Mesendoderm (in vitro differentiated cells): ENCODE data around the gene PLA2G2F.

Source experiments
- DNase-seq: peaks from one replicate; pipeline ENCODE4 v3.0.0; 2013
- H2AK5ac ChIP-seq: 2 replicates; pipeline ENCODE4 v1.6.1; 2013; ENCODE audit warnings: low read length, inconsistent platforms
- H2BK120ac ChIP-seq: 2 replicates; pipeline ENCODE4 v1.6.1; 2013; ENCODE audit warnings: low read depth, mild to moderate bottlenecking, low read length, moderate library complexity, mixed read lengths
- H2BK15ac ChIP-seq: replicated peaks from 2 replicates; pipeline ENCODE4 v1.6.1; 2013; ENCODE audit warnings: low read depth, mild to moderate bottlenecking, moderate library complexity
- H2BK5ac ChIP-seq: 2 replicates; pipeline ENCODE4 v1.6.1; 2013; ENCODE audit warnings: low read length, inconsistent platforms
- H3K18ac ChIP-seq: 2 replicates; pipeline ENCODE4 v1.6.1; 2013; ENCODE audit warnings: mild to moderate bottlenecking, low read length, mixed read lengths
- H3K23ac ChIP-seq: one replicate; pipeline ENCODE4 v1.6.1; 2013; ENCODE audit warnings: low read length
- H3K27ac ChIP-seq: 2 replicates; pipeline ENCODE4 v1.5.1; 2013; ENCODE audit warnings: low read depth, mild to moderate bottlenecking, inconsistent platforms, low read length, moderate library complexity
- H3K27me3 ChIP-seq: 2 replicates; pipeline ENCODE4 v1.6.1; 2013; ENCODE audit warnings: low read length, control low read depth, mild to moderate bottlenecking, inconsistent platforms; ENCODE audit not compliant: insufficient read depth, poor library complexity
- H3K36me3 ChIP-seq: 2 replicates; pipeline ENCODE4 v1.6.1; 2013; ENCODE audit warnings: low read length, inconsistent platforms; ENCODE audit not compliant: control insufficient read depth, insufficient read depth
- H3K4ac ChIP-seq: one replicate; pipeline ENCODE4 v1.6.1; 2013; ENCODE audit warnings: low read depth, mild to moderate bottlenecking, low read length, moderate library complexity
- H3K4me1 ChIP-seq: 2 replicates; pipeline ENCODE4 v1.6.1; 2013; ENCODE audit warnings: low read depth, low read length, inconsistent platforms; ENCODE audit not compliant: control insufficient read depth
- H3K4me2 ChIP-seq: 2 replicates; pipeline ENCODE4 v1.6.1; 2013; ENCODE audit warnings: low read length
- H3K4me3 ChIP-seq: 2 replicates; pipeline ENCODE4 v1.5.1; 2013; ENCODE audit warnings: mild to moderate bottlenecking, low read length
- H3K56ac ChIP-seq: one replicate; pipeline ENCODE4 v1.6.1; 2013; ENCODE audit warnings: low read length
- H3K79me1 ChIP-seq: 2 replicates; pipeline ENCODE4 v1.6.1; 2013; ENCODE audit warnings: low read length, inconsistent platforms
- H3K79me2 ChIP-seq: 2 replicates; pipeline ENCODE4 v1.6.1; 2013; ENCODE audit warnings: mild to moderate bottlenecking, low read length; ENCODE audit not compliant: control insufficient read depth, insufficient read depth
- H3K9ac ChIP-seq: 2 replicates; pipeline ENCODE4 v1.6.1; 2013; ENCODE audit warnings: low read length, inconsistent platforms
- H4K5ac ChIP-seq: one replicate; pipeline ENCODE4 v1.6.1; 2013; ENCODE audit warnings: low read length
- H4K8ac ChIP-seq: one replicate; pipeline ENCODE4 v1.6.1; 2013; ENCODE audit warnings: low read depth, mild to moderate bottlenecking, control low read depth, low read length, moderate library complexity
- WGBS: extraction: QIAGEN DNeasy Blood & Tissue Kit; methylation state at CpG from one replicate; pipeline ENCODE4 v1.1.7; 2013; ENCODE audit warnings: low lambda C conversion rate, missing lambda C conversion rate; ENCODE audit not compliant: insufficient coverage; ENCODE audit errors: extremely low coverage; 5-methylcytosine and 5-hydroxymethylcytosine counted together

PLA2G2F gene

DNA sequence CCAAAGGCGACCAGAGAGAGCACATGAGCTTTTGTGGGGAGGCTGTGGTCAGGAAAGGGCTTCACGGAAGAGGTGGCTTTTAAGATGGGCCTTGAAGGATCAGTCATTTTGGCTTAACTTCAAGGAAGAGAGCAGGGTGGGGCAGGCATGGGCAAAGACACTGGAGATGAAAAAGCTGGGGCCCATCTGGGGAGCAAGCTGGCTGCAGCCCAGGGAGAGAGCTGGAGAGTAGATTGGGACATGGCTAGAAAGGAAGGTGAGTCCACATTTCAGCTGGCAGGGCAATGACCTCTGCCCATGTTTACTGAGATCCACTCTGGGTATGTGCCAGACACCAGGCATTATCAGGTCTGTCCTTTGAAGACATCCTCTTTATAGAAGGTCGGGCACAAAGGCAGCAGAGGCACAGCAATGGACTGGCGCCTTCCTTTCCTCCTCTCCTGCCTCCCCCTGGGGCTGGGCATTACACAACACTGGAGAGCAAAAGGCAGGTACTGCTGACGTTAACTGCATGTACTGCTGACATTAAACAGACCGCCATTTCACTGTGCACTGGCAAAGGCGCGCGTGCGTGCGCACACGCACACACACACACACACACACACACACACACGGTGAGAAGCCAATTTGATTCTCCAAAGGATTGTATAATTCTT is 44.6 kb downstream of the PLA2G2F start:
- Histone ChIP-seq H2BK5ac (no peak overlapping the region), H3K79me2 (no peaks in the 10 kb centered on the region), H2AK5ac (no peak overlapping the region), H3K4ac (no peak overlapping the region), H3K36me3 (no peaks in the 10 kb centered on the region), H3K56ac (no peak overlapping the region), H3K4me3 (no peak overlapping the region), H4K5ac (no peak overlapping the region), H3K18ac (no peak overlapping the region), H2BK15ac (no peak overlapping the region), H4K8ac (no peak overlapping the region), H2BK120ac (no peak overlapping the region), H3K4me2 (no peak overlapping the region), H3K9ac (no peak overlapping the region), H3K27ac (no peak overlapping the region), H3K4me1 (peaks cover 5% of the 10 kb centered on the region), H3K79me1 (no peaks in the 10 kb centered on the region), H3K23ac (no peak overlapping the region), H3K27me3 (no peaks in the 10 kb centered on the region)
- no CpG with 5 or more reads among the region's 13 CpGs for WGBS
- DNase-seq: no peak

DNA sequence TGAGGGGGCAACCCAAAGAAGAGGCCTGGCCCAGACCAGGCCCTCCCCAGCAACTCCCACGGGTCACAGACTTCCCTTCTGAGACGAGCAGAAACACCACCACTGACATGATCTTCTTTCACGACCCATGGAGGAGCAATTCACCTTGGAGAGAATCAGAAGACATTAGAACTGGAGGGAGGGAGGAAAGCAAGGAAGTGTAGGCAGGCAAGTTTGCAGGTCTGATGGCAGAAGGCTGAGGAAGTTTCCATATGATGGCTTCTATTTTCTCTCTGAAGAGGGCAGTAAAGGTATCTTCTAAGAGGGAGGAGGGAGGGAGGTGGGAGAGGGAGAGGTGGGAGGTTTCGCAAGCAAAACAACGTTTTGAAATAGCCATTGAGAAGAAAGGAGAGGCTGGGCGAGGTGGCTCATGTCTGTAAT is 45.4 kb downstream of the PLA2G2F start:
- no peak overlapping the region for H3K4ac ChIP-seq
- no peak overlapping the region for H3K9ac ChIP-seq
- H2BK5ac ChIP-seq: no peak overlapping the region
- H3K79me1 ChIP-seq: no peaks in the 10 kb centered on the region
- H3K23ac ChIP-seq: no peak overlapping the region
- H3K4me1 ChIP-seq: peaks cover 5% of the 10 kb centered on the region
- H2BK15ac ChIP-seq: no peak overlapping the region
- no peak overlapping the region for H3K56ac ChIP-seq
- H2BK120ac ChIP-seq: no peak overlapping the region
- no peaks in the 10 kb centered on the region for H3K27me3 ChIP-seq
- no peak overlapping the region for H3K4me3 ChIP-seq
- H3K36me3 ChIP-seq: no peaks in the 10 kb centered on the region
- H4K5ac ChIP-seq: no peak overlapping the region
- no peak overlapping the region for H4K8ac ChIP-seq
- H3K27ac ChIP-seq: no peak overlapping the region
- peak; percentile 84 for DNase-seq
- no peak overlapping the region for H2AK5ac ChIP-seq
- H3K4me2 ChIP-seq: no peak overlapping the region
- H3K18ac ChIP-seq: no peak overlapping the region
- H3K79me2 ChIP-seq: no peaks in the 10 kb centered on the region
- WGBS: no CpG with 5 or more reads among the region's 6 CpGs

GRCh38 chr1:20184997-20185833 is 46.1 kb downstream of the PLA2G2F start:
- peak; percentile 55 for DNase-seq
- H3K27ac ChIP-seq: no peak overlapping the region
- no peak overlapping the region for H4K5ac ChIP-seq
- no peaks in the 10 kb centered on the region for H3K27me3 ChIP-seq
- no peaks in the 10 kb centered on the region for H3K79me1 ChIP-seq
- H2BK120ac ChIP-seq: no peak overlapping the region
- no peak overlapping the region for H4K8ac ChIP-seq
- H2BK5ac ChIP-seq: no peak overlapping the region
- H3K9ac ChIP-seq: peak overlapping the region; percentile 67
- H3K4ac ChIP-seq: no peak overlapping the region
- no peak overlapping the region for H2BK15ac ChIP-seq
- no peaks in the 10 kb centered on the region for H3K79me2 ChIP-seq
- peak overlapping the region; percentile 17 for H3K4me3 ChIP-seq
- peak overlapping the region; percentile 73 for H3K18ac ChIP-seq
- H3K23ac ChIP-seq: no peak overlapping the region
- peak overlapping the region; percentile 23 for H3K4me2 ChIP-seq
- no peak overlapping the region for H2AK5ac ChIP-seq
- WGBS: no CpG with 5 or more reads among the region's 17 CpGs
- no peaks in the 10 kb centered on the region for H3K36me3 ChIP-seq
- peaks cover 5% of the 10 kb centered on the region for H3K4me1 ChIP-seq
- peak overlapping the region; percentile 81 for H3K56ac ChIP-seq

- Histone ChIP-seq H3K56ac (peak within 1 kb of the TSS; percentile 81), H2BK120ac (no peak within 1 kb of the TSS), H3K4ac (no peak within 1 kb of the TSS), H3K4me1 (peaks cover 5% of the 10 kb centered on the region), H3K4me2 (peak within 1 kb of the TSS; percentile 76), H3K9ac (peak within 1 kb of the TSS; percentile 67), H2BK15ac (no peak within 1 kb of the TSS), H2AK5ac (no peak within 1 kb of the TSS), H3K27ac (no peak within 1 kb of the TSS), H4K5ac (no peak within 1 kb of the TSS), H2BK5ac (no peak within 1 kb of the TSS), H3K27me3 (no peaks in the 10 kb centered on the region), H4K8ac (no peak within 1 kb of the TSS), H3K4me3 (peak within 1 kb of the TSS; percentile 17), H3K79me1 (no peaks in the 10 kb centered on the region), H3K18ac (peak within 1 kb of the TSS; percentile 73), H3K23ac (no peak within 1 kb of the TSS), H3K36me3 (no peaks in the 10 kb centered on the region), H3K79me2 (no peaks in the 10 kb centered on the region)
- peak; percentile 89 for DNase-seq
- no CpG with 5 or more reads among the region's 52 CpGs for WGBS
These were observed 47.0 kb downstream of the PLA2G2F start, which contains the start of the genes PLA2G2C and UBXN10 for GRCh38 chr1:20185834-20186782. TSS of gene PLA2G2C (minus strand) at chr1:20186518. CDS start at chr1:20177363, 9,155 bp downstream. TSS of gene UBXN10 (plus strand) at chr1:20186096. CDS start at chr1:20190562, 4,466 bp downstream.

- Histone ChIP-seq H3K36me3 (no peaks in the 10 kb centered on the region), H4K8ac (no peak overlapping the region)
- WGBS: no CpG with 5 or more reads among the region's 7 CpGs
These were observed 48.1 kb downstream of the PLA2G2F start for GRCh38 chr1:20187103-20187812.

More at GRCh38 chr1:20187103-20187812, 48.1 kb downstream of the PLA2G2F start:
- no peak overlapping the region for H3K56ac ChIP-seq
- H2BK5ac ChIP-seq: no peak overlapping the region
- DNase-seq: no peak
- peaks cover 5% of the 10 kb centered on the region for H3K4me1 ChIP-seq
- H2AK5ac ChIP-seq: no peak overlapping the region
- H3K18ac ChIP-seq: no peak overlapping the region
- no peak overlapping the region for H3K27ac ChIP-seq
- H3K4me3 ChIP-seq: no peak overlapping the region
- H3K4me2 ChIP-seq: no peak overlapping the region
- H3K79me2 ChIP-seq: no peaks in the 10 kb centered on the region
- H2BK120ac ChIP-seq: no peak overlapping the region
- no peak overlapping the region for H3K23ac ChIP-seq
- no peaks in the 10 kb centered on the region for H3K27me3 ChIP-seq
- H3K79me1 ChIP-seq: no peaks in the 10 kb centered on the region
- H3K9ac ChIP-seq: no peak overlapping the region
- no peak overlapping the region for H4K5ac ChIP-seq
- no peak overlapping the region for H3K4ac ChIP-seq
- no peak overlapping the region for H2BK15ac ChIP-seq
